Common myeloid progenitor, CD34-positive (primary cell): ENCODE measurements around the gene PTPRN2.

Source experiments
- CTCF ChIA-PET: fragments of 350-600 bp; sonication (Branson Sonifier 250); formaldehyde crosslinking; loops from one replicate; lab custom pipeline; 2021; ENCODE audit warnings: antibody characterized with exemption; lab: Charles Lee
- POLR2A ChIA-PET: fragments of 350-600 bp; sonication (Branson Sonifier 250); formaldehyde crosslinking; loops from one replicate; lab custom pipeline; 2021; ENCODE audit warnings: antibody characterized with exemption; lab: Charles Lee
- DNase-seq, 3 donors: peaks; one replicate each; pipeline versions ENCODE4 v3.0.0 to v3.0.0-alpha.2; 2013
- H3K27ac ChIP-seq, 2 experiments: 1 replicate in 1 of 2; 2 replicates in 1 of 2; pipeline ENCODE4 v1.7.0; 2013; ENCODE audit warnings: inconsistent platforms in 2 of 2, low read length in 2 of 2, mild to moderate bottlenecking in 2 of 2, low read depth in 1 of 2, moderate library complexity in 1 of 2; ENCODE audit not compliant: severe bottlenecking in 2 of 2, insufficient read depth in 1 of 2, poor library complexity in 1 of 2
- H3K27me3 ChIP-seq, 5 experiments: replicated peaks in 2 of 5; 1 replicate in 3 of 5; 2 replicates in 2 of 5; pipeline versions ENCODE4 v1.6.1 to v1.7.0; 2013; ENCODE audit warnings: low read length in 4 of 5, mild to moderate bottlenecking in 2 of 5, moderate library complexity in 2 of 5, inconsistent platforms in 1 of 5; ENCODE audit not compliant: insufficient read depth in 5 of 5, control insufficient read depth in 4 of 5
- H3K36me3 ChIP-seq, 4 experiments: 1 replicate in 2 of 4; 2 replicates in 2 of 4; pipeline versions ENCODE4 v1.6.1 to v1.7.0; 2013; ENCODE audit warnings: low read length in 3 of 4, control low read depth in 1 of 4, mild to moderate bottlenecking in 1 of 4; ENCODE audit not compliant: control insufficient read depth in 4 of 4, insufficient read depth in 4 of 4
- H3K4me1 ChIP-seq, 4 experiments: 1 replicate in 3 of 4; 2 replicates in 1 of 4; pipeline versions ENCODE4 v1.6.1 to v1.7.1; 2013; ENCODE audit warnings: low read length in 3 of 4, mild to moderate bottlenecking in 3 of 4, control low read depth in 1 of 4, inconsistent platforms in 1 of 4, moderate library complexity in 1 of 4; ENCODE audit not compliant: control insufficient read depth in 4 of 4, insufficient read depth in 4 of 4; ENCODE audit errors: control extremely low read depth in 1 of 4
- H3K4me3 ChIP-seq, 7 experiments: 1 replicate in 4 of 7; 2 replicates in 3 of 7; pipeline versions ENCODE4 v1.5.1 to v1.7.0; 2013; ENCODE audit warnings: mild to moderate bottlenecking in 7 of 7, low read length in 6 of 7, moderate library complexity in 6 of 7, inconsistent platforms in 2 of 7, low read depth in 2 of 7, control low read depth in 1 of 7; ENCODE audit not compliant: insufficient read depth in 4 of 7, control insufficient read depth in 1 of 7; ENCODE audit errors: extremely low read depth in 1 of 7
- H3K9me3 ChIP-seq, 5 experiments: 1 replicate in 4 of 5; 2 replicates in 1 of 5; pipeline versions ENCODE4 v1.6.1 to v1.7.1; 2013; ENCODE audit warnings: low read length in 4 of 5, mild to moderate bottlenecking in 2 of 5, inconsistent platforms in 1 of 5, low read depth in 1 of 5, moderate library complexity in 1 of 5; ENCODE audit not compliant: control insufficient read depth in 4 of 5, insufficient read depth in 2 of 5; ENCODE audit errors: control extremely low read depth in 1 of 5
- WGBS: methylation state at CpG from one replicate; pipeline ENCODE4 v1.1.5; 2013; ENCODE audit not compliant: insufficient coverage; 5-methylcytosine and 5-hydroxymethylcytosine counted together

PTPRN2 gene

GRCh38 chr7:157760004-157760730, 827.5 kb downstream of the PTPRN2 start:
- peak; percentile 55 to 68 (median 58) for DNase-seq
- H3K27me3 ChIP-seq = peaks cover 0 to 12% (median 3%) of the 10 kb centered on the region in 5 experiments
- H3K4me1 ChIP-seq = peaks cover 0 to 5% (median 5%) of the 10 kb centered on the region in 4 experiments
- no peaks in the 10 kb centered on the region for H3K36me3 ChIP-seq
- H3K4me3 ChIP-seq = no peak overlapping the region
- peaks cover 0 to 5% (median 0%) of the 10 kb centered on the region in 5 experiments for H3K9me3 ChIP-seq
- POLR2A ChIA-PET = no interaction called here
- CTCF ChIA-PET = interaction anchor here (1.1 kb wide), 1 partner anchor 32 kb away, joined by 3 read pairs; no protein-coding TSS in a partner anchor
- H3K27ac ChIP-seq = no peak overlapping the region
- WGBS = 38% methylated on average over 15 of the region's 17 CpGs

- Histone ChIP-seq H3K36me3 (no peaks in the 10 kb centered on the region), H3K27me3 (peaks cover 0 to 12% (median 2%) of the 10 kb centered on the region in 5 experiments), H3K27ac (no peak overlapping the region), H3K9me3 (no peaks in the 10 kb centered on the region), H3K4me3 (no peak overlapping the region), H3K4me1 (peaks cover 0 to 5% (median 5%) of the 10 kb centered on the region in 4 experiments)
- 93% methylated on average over 16 of the region's 19 CpGs for WGBS
- CTCF ChIA-PET = interaction anchor here (1.1 kb wide), 1 partner anchor 31 kb away, joined by 3 read pairs; no protein-coding TSS in a partner anchor
- DNase-seq = no peak
- POLR2A ChIA-PET = interaction anchor here (0.5 kb wide), 1 partner anchor 752 kb away, joined by 4 read pairs; no protein-coding TSS in a partner anchor
Observed at GRCh38 chr7:157759246-157759805, 828.3 kb downstream of the PTPRN2 start.

GRCh38 chr7:157758468-157759245, 829.0 kb downstream of the PTPRN2 start:
- no peak for DNase-seq
- CTCF ChIA-PET = no interaction called here
- Histone ChIP-seq H3K27me3 (peaks cover 0 to 12% (median 2%) of the 10 kb centered on the region in 5 experiments), H3K4me1 (peaks cover 0 to 5% (median 5%) of the 10 kb centered on the region in 4 experiments), H3K36me3 (no peaks in the 10 kb centered on the region), H3K27ac (no peak overlapping the region), H3K9me3 (no peaks in the 10 kb centered on the region), H3K4me3 (no peak overlapping the region)
- WGBS = 95% methylated on average over 28 of the region's 36 CpGs
- POLR2A ChIA-PET = interaction anchor here (0.5 kb wide), 1 partner anchor 753 kb away, joined by 4 read pairs; no protein-coding TSS in a partner anchor

GRCh38 chr7:157757776-157758467, 829.7 kb downstream of the PTPRN2 start:
- no peaks in the 10 kb centered on the region for H3K36me3 ChIP-seq
- no peaks in the 10 kb centered on the region for H3K9me3 ChIP-seq
- H3K27ac ChIP-seq = no peak overlapping the region
- peaks cover 0 to 5% (median 5%) of the 10 kb centered on the region in 4 experiments for H3K4me1 ChIP-seq
- H3K27me3 ChIP-seq = peaks cover 0 to 12% (median 2%) of the 10 kb centered on the region in 5 experiments
- H3K4me3 ChIP-seq = no peak overlapping the region
- ChIA-PET CTCF (no interaction called here), POLR2A (interaction anchor here (0.6 kb wide), 1 partner anchor 222 kb away, joined by 3 read pairs; no protein-coding TSS in a partner anchor)
- WGBS = 78% methylated on average over 45 of the region's 48 CpGs
- DNase-seq = no peak

- WGBS = 93% methylated on average over 21 of the region's 21 CpGs
- no peak for DNase-seq
- POLR2A ChIA-PET = interaction anchor here (0.6 kb wide), 1 partner anchor 222 kb away, joined by 3 read pairs; no protein-coding TSS in a partner anchor
- H3K36me3 ChIP-seq = no peaks in the 10 kb centered on the region
- no peaks in the 10 kb centered on the region for H3K9me3 ChIP-seq
- H3K27ac ChIP-seq = no peak overlapping the region
- peaks cover 0 to 12% (median 2%) of the 10 kb centered on the region in 5 experiments for H3K27me3 ChIP-seq
- H3K4me3 ChIP-seq = no peak overlapping the region
- peaks cover 0 to 5% (median 5%) of the 10 kb centered on the region in 4 experiments for H3K4me1 ChIP-seq
- CTCF ChIA-PET = no interaction called here
Observed at GRCh38 chr7:157757211-157757610, 830.4 kb downstream of the PTPRN2 start.

- Histone ChIP-seq H3K9me3 (no peaks in the 10 kb centered on the region), H3K27ac (no peak overlapping the region), H3K4me1 (peaks cover 0 to 5% (median 5%) of the 10 kb centered on the region in 4 experiments), H3K4me3 (no peak overlapping the region), H3K36me3 (no peaks in the 10 kb centered on the region), H3K27me3 (peaks cover 0 to 12% (median 2%) of the 10 kb centered on the region in 5 experiments)
- no peak for DNase-seq
- CTCF ChIA-PET = no interaction called here
- WGBS = 100% methylated on average over 1 of the region's 7 CpGs
- POLR2A ChIA-PET = no interaction called here
Observed at GRCh38 chr7:157755741-157756140, 831.9 kb downstream of the PTPRN2 start.
